AG08395 (cell line): Measurements from ENCODE around the gene BATF3.

Source experiments
- DNase-seq: peaks from one replicate; pipeline ENCODE4 v3.0.0; 2012; ENCODE audit warnings: mixed read lengths, low spot score

Gene BATF3

GRCh38 chr1:212684521-212685090, 15.0 kb downstream of the BATF3 start:
- no peak for DNase-seq

GRCh38 chr1:212684076-212684475, 15.6 kb downstream of the BATF3 start:
- DNase-seq, result no peak

- DNase-seq, result no peak
Observed at GRCh38 chr1:212683357-212683722, 16.3 kb downstream of the BATF3 start.

GRCh38 chr1:212680680-212681389, 18.8 kb downstream of the BATF3 start:
- DNase-seq, result no peak

- no peak for DNase-seq
Observed at GRCh38 chr1:212678456-212679410, 20.9 kb downstream of the BATF3 start.

- no peak for DNase-seq
Observed at GRCh38 chr1:212677573-212677972, 22.1 kb downstream of the BATF3 start.

GRCh38 chr1:212677136-212677535, 22.5 kb downstream of the BATF3 start:
- no peak for DNase-seq

- no peak for DNase-seq
Observed at GRCh38 chr1:212675675-212676074, 24.0 kb downstream of the BATF3 start.

- no peak for DNase-seq
Observed at GRCh38 chr1:212674872-212675271, 24.8 kb downstream of the BATF3 start.

- DNase-seq, result peak; percentile 31
Observed at GRCh38 chr1:212671342-212672031, 28.2 kb downstream of the BATF3 start.

- no peak for DNase-seq
Observed at GRCh38 chr1:212670882-212671281, 28.8 kb downstream of the BATF3 start.

- DNase-seq, result no peak
Observed at GRCh38 chr1:212670301-212670700, 29.3 kb downstream of the BATF3 start.

GRCh38 chr1:212669600-212669999, 30.0 kb downstream of the BATF3 start:
- DNase-seq, result no peak

- DNase-seq, result no peak
Observed at GRCh38 chr1:212669102-212669501, 30.5 kb downstream of the BATF3 start.

- no peak for DNase-seq
Observed at GRCh38 chr1:212668477-212668876, 31.2 kb downstream of the BATF3 start.

- DNase-seq, result peak; percentile 94
Observed at GRCh38 chr1:212667223-212668139, 32.2 kb downstream of the BATF3 start.

- no peak for DNase-seq
Observed at GRCh38 chr1:212666116-212666775, 33.4 kb downstream of the BATF3 start.

GRCh38 chr1:212665241-212666115, 34.2 kb downstream of the BATF3 start:
- DNase-seq, result peak; percentile 83

- no peak for DNase-seq
Observed at GRCh38 chr1:212664409-212665199, 35.0 kb downstream of the BATF3 start.
